ENCODE measurements around the gene ZNF138.

GRCh38 chr7:64881461-64882287, 87.4 kb downstream of the ZNF138 start:
- no peak for TF ChIP-seq CTCF (conservative IDR thresholded peaks at IDR 0.05; ENCODE audit: low read depth in 2 of 2)
- no peak for TF ChIP-seq POLR2AphosphoS5 (IDR thresholded peaks at IDR 0.05; ENCODE audit: low read depth)
- no peak for TF ChIP-seq REST (IDR thresholded peaks at IDR 0.05; ENCODE audit: unreplicated experiment)
- no peak for TF ChIP-seq EZH2 (IDR thresholded peaks at IDR 0.05; ENCODE audit: low read depth, unreplicated experiment)
- no peak for TF ChIP-seq EZH2phosphoT487 (IDR thresholded peaks at IDR 0.05; ENCODE audit: unreplicated experiment)
- no peak for TF ChIP-seq CREB1 (CRISPR knock-in tag; IDR thresholded peaks at IDR 0.05; ENCODE audit: low read depth)
- no peak for TF ChIP-seq ZNF114 (CRISPR knock-in tag; IDR thresholded peaks at IDR 0.05)
- no peak for TF ChIP-seq STAT1 (IDR thresholded peaks at IDR 0.05; ENCODE audit: unreplicated experiment)
- no peak for TF ChIP-seq ZNF462 (CRISPR knock-in tag; IDR thresholded peaks at IDR 0.05)
- no peak for TF ChIP-seq JUNB (IDR thresholded peaks at IDR 0.05; ENCODE audit: unreplicated experiment)
- TF ChIP-seq NANOG (IDR thresholded peaks at IDR 0.05; ENCODE audit: borderline replicate concordance), result no peak

Measured in GM23338 (cell line).